GM12801 (cell line): Measurements from ENCODE around the gene PKMYT1.

Experiments used
- CTCF ChIP-seq: IDR thresholded peaks from one replicate; pipeline ENCODE4 v1.5.1; 2011; ENCODE audit warnings: control low read depth; ENCODE audit not compliant: insufficient read length; ENCODE audit errors: extremely low read depth

Gene PKMYT1

GRCh38 chr16:3021449-3022207, 41.4 kb upstream of the PKMYT1 start:
- TF ChIP-seq CTCF, result no peak

GRCh38 chr16:3020604-3021448, 40.6 kb upstream of the PKMYT1 start:
- TF ChIP-seq CTCF, result no peak

- no peak for TF ChIP-seq CTCF
These were observed 40.0 kb upstream of the PKMYT1 start, which contains the start of gene TNFRSF12A for GRCh38 chr16:3020247-3020603. Gene TNFRSF12A, plus strand, starts transcription at chr16:3020368. Its CDS starts 30 bp downstream, at chr16:3020398.

GRCh38 chr16:3019594-3020246, 39.5 kb upstream of the PKMYT1 start:
- no peak for TF ChIP-seq CTCF

GRCh38 chr16:3017794-3018506, 37.7 kb upstream of the PKMYT1 start, which contains the start of gene CLDN6:
Gene CLDN6, minus strand, starts transcription at chr16:3018183. Its CDS starts 2,162 bp downstream, at chr16:3016021.
- no peak for TF ChIP-seq CTCF

GRCh38 chr16:3017344-3017743, 37.1 kb upstream of the PKMYT1 start:
- no peak for TF ChIP-seq CTCF
